Activated naive CD4-positive, alpha-beta T cell treated with anti-CD3 and anti-CD28 coated beads for 36 hours (primary cell): ENCODE results near the gene ATP10A. TPM values are rescaled to one million over a fixed set of nuclear protein-coding genes. Genes with fewer than 3 reads are reported as not detected.
"Not testable (repeated sequence)": the region's sequence is repeated elsewhere in the genome, so short reads cannot be mapped to it uniquely, and the experiment has no call there.

Experiments
- CTCF ChIA-PET: fragments of 350-600 bp; sonication (Branson Sonifier 250); formaldehyde crosslinking; loops from one replicate; lab custom pipeline; 2021; ENCODE audit warnings: antibody characterized with exemption; lab: Charles Lee
- DNase-seq: peaks from one replicate; pipeline ENCODE4 v3.0.0-alpha.2; 2020
- H3K27ac Mint-ChIP-seq: one replicate; pipeline ENCODE4 v1.8.0; 2021; ENCODE audit warnings: mild to moderate bottlenecking, mixed read lengths
- H3K27me3 Mint-ChIP-seq: one replicate; pipeline ENCODE4 v1.8.0; 2021; ENCODE audit warnings: low read depth, mixed read lengths
- H3K36me3 Mint-ChIP-seq: one replicate; pipeline ENCODE4 v1.8.0; 2021; ENCODE audit warnings: low read depth, mixed read lengths
- H3K4me1 Mint-ChIP-seq: one replicate; pipeline ENCODE4 v1.8.0; 2021; ENCODE audit warnings: low read depth, mixed read lengths
- H3K4me3 Mint-ChIP-seq: one replicate; pipeline ENCODE4 v1.8.0; 2021; ENCODE audit warnings: mild to moderate bottlenecking, moderate library complexity, mixed read lengths
- H3K9me3 Mint-ChIP-seq: one replicate; pipeline ENCODE4 v1.8.0; 2021; ENCODE audit warnings: mixed read lengths
- intact Hi-C: fragments of 100-400 bp; cut with micrococcal nuclease; formaldehyde crosslinking; loops from one replicate; pipeline ENCODE4 v1.15.1; 2023
- total RNA-seq, 2 experiments: library from RNA; stranded (reverse); gene quantifications; one replicate each; pipeline ENCODE4 v1.2.3, GENCODE V29; 2021

Gene ATP10A
- total RNA-seq, 2 experiments from 2014 or later, result 11.9 to 13.0 TPM

GRCh38 chr15:25771736-25772135 is 91.4 kb downstream of the ATP10A start:
- CTCF ChIA-PET, result interaction anchor here (1.1 kb wide), 1 partner anchor 12 kb away, joined by 3 read pairs; no protein-coding TSS in a partner anchor

GRCh38 chr15:25771338-25771706 is 91.8 kb downstream of the ATP10A start:
- Mint-ChIP-seq H3K27me3 (no peaks in the 10 kb centered on the region), H3K36me3 (peaks cover 12% of the 10 kb centered on the region), H3K4me3 (no peak overlapping the region), H3K27ac (no peak overlapping the region), H3K4me1 (peaks cover 10% of the 10 kb centered on the region), H3K9me3 (no peaks in the 10 kb centered on the region)
- intact Hi-C loops, result no loop called here
- DNase-seq, result no peak
- CTCF ChIA-PET, result interaction anchor here (1.0 kb wide), 1 partner anchor 12 kb away, joined by 3 read pairs; no protein-coding TSS in a partner anchor

More at GRCh38 chr15:25771736-25772135, 91.4 kb downstream of the ATP10A start:
- H3K4me1 Mint-ChIP-seq, result peaks cover 12% of the 10 kb centered on the region
- H3K9me3 Mint-ChIP-seq, intact Hi-C loops, H3K36me3 Mint-ChIP-seq, H3K27me3 Mint-ChIP-seq, H3K4me3 Mint-ChIP-seq, H3K27ac Mint-ChIP-seq, DNase-seq: not testable (repeated sequence)

GRCh38 chr15:25770618-25771337 is 92.3 kb downstream of the ATP10A start:
- no peak for DNase-seq
- CTCF ChIA-PET, result interaction anchor here (1.0 kb wide), 1 partner anchor 12 kb away, joined by 3 read pairs; no protein-coding TSS in a partner anchor
- Mint-ChIP-seq H3K4me3 (no peak overlapping the region), H3K27ac (no peak overlapping the region), H3K36me3 (peaks cover 17% of the 10 kb centered on the region), H3K4me1 (peaks cover 8% of the 10 kb centered on the region), H3K27me3 (no peaks in the 10 kb centered on the region), H3K9me3 (no peaks in the 10 kb centered on the region)
- intact Hi-C loops, result no loop called here

GRCh38 chr15:25770031-25770430 is 93.1 kb downstream of the ATP10A start:
- H3K4me1 Mint-ChIP-seq, result peaks cover 2% of the 10 kb centered on the region
- H3K4me3 Mint-ChIP-seq, result no peak overlapping the region
- H3K27ac Mint-ChIP-seq, result no peak overlapping the region
- no peaks in the 10 kb centered on the region for H3K9me3 Mint-ChIP-seq
- no peaks in the 10 kb centered on the region for H3K27me3 Mint-ChIP-seq
- H3K36me3 Mint-ChIP-seq, result peaks cover 23% of the 10 kb centered on the region
- intact Hi-C loops, result no loop called here
- CTCF ChIA-PET, result interaction anchor here (1.0 kb wide), 1 partner anchor 13 kb away, joined by 3 read pairs; no protein-coding TSS in a partner anchor
- no peak for DNase-seq

GRCh38 chr15:25768271-25768670 is 94.9 kb downstream of the ATP10A start:
- no peaks in the 10 kb centered on the region for H3K9me3 Mint-ChIP-seq
- intact Hi-C loops, result no loop called here
- DNase-seq, result no peak
- CTCF ChIA-PET, result interaction anchor here (0.7 kb wide), 1 partner anchor 46 kb away, joined by 3 read pairs; no protein-coding TSS in a partner anchor
- H3K27me3 Mint-ChIP-seq, result no peaks in the 10 kb centered on the region
- H3K36me3 Mint-ChIP-seq, result peaks cover 24% of the 10 kb centered on the region
- no peak overlapping the region for H3K4me3 Mint-ChIP-seq
- no peaks in the 10 kb centered on the region for H3K4me1 Mint-ChIP-seq
- no peak overlapping the region for H3K27ac Mint-ChIP-seq

GRCh38 chr15:25767356-25768151 is 95.6 kb downstream of the ATP10A start:
- no peaks in the 10 kb centered on the region for H3K9me3 Mint-ChIP-seq
- no peaks in the 10 kb centered on the region for H3K4me1 Mint-ChIP-seq
- intact Hi-C loops, result no loop called here
- H3K36me3 Mint-ChIP-seq, result peaks cover 25% of the 10 kb centered on the region
- DNase-seq, result no peak
- no peaks in the 10 kb centered on the region for H3K27me3 Mint-ChIP-seq
- H3K27ac Mint-ChIP-seq, result no peak overlapping the region
- CTCF ChIA-PET, result no interaction called here
- no peak overlapping the region for H3K4me3 Mint-ChIP-seq

- CTCF ChIA-PET, result interaction anchor here (0.7 kb wide), 2 partner anchors 17 to 49 kb away, joined by 3 read pairs; no protein-coding TSS in a partner anchor
- DNase-seq, result no peak
- Mint-ChIP-seq H3K4me1 (peaks cover 9% of the 10 kb centered on the region), H3K36me3 (peaks cover 25% of the 10 kb centered on the region), H3K27me3 (no peaks in the 10 kb centered on the region), H3K4me3 (no peak overlapping the region), H3K27ac (no peak overlapping the region), H3K9me3 (no peaks in the 10 kb centered on the region)
- intact Hi-C loops, result no loop called here
Measured at GRCh38 chr15:25766417-25766816, 96.7 kb downstream of the ATP10A start.

- H3K36me3 Mint-ChIP-seq, result peaks cover 25% of the 10 kb centered on the region
- no peaks in the 10 kb centered on the region for H3K27me3 Mint-ChIP-seq
- H3K9me3 Mint-ChIP-seq, result no peaks in the 10 kb centered on the region
- DNase-seq, result no peak
- no peak overlapping the region for H3K27ac Mint-ChIP-seq
- peaks cover 13% of the 10 kb centered on the region for H3K4me1 Mint-ChIP-seq
- no peak overlapping the region for H3K4me3 Mint-ChIP-seq
- CTCF ChIA-PET, result interaction anchor here (1.1 kb wide), 1 partner anchor 13 kb away, joined by 4 read pairs; no protein-coding TSS in a partner anchor
- intact Hi-C loops, result no loop called here
Measured at GRCh38 chr15:25764980-25765735, 98.0 kb downstream of the ATP10A start.

GRCh38 chr15:25763954-25764353 is 99.2 kb downstream of the ATP10A start:
- H3K4me3 Mint-ChIP-seq, result no peak overlapping the region
- H3K27ac Mint-ChIP-seq, result no peak overlapping the region
- no peaks in the 10 kb centered on the region for H3K27me3 Mint-ChIP-seq
- peaks cover 26% of the 10 kb centered on the region for H3K36me3 Mint-ChIP-seq
- DNase-seq, result no peak
- CTCF ChIA-PET, result interaction anchor here (1.1 kb wide), 1 partner anchor 14 kb away, joined by 4 read pairs; no protein-coding TSS in a partner anchor
- intact Hi-C loops, result no loop called here
- H3K4me1 Mint-ChIP-seq, result peaks cover 13% of the 10 kb centered on the region
- no peaks in the 10 kb centered on the region for H3K9me3 Mint-ChIP-seq

- H3K4me1 Mint-ChIP-seq, result peaks cover 15% of the 10 kb centered on the region
- no peaks in the 10 kb centered on the region for H3K27me3 Mint-ChIP-seq
- H3K36me3 Mint-ChIP-seq, result peaks cover 24% of the 10 kb centered on the region
- no peak overlapping the region for H3K4me3 Mint-ChIP-seq
- no peak for DNase-seq
- H3K27ac Mint-ChIP-seq, result no peak overlapping the region
- intact Hi-C loops, result no loop called here
- no peaks in the 10 kb centered on the region for H3K9me3 Mint-ChIP-seq
- CTCF ChIA-PET, result no interaction called here
Measured at GRCh38 chr15:25763331-25763751, 99.8 kb downstream of the ATP10A start.

- CTCF ChIA-PET, result interaction anchor here (1.0 kb wide), 1 partner anchor 172 kb away, joined by 3 read pairs; no protein-coding TSS in a partner anchor
- intact Hi-C loops, result no loop called here
- H3K27me3 Mint-ChIP-seq, result no peaks in the 10 kb centered on the region
- peaks cover 24% of the 10 kb centered on the region for H3K36me3 Mint-ChIP-seq
- peaks cover 15% of the 10 kb centered on the region for H3K4me1 Mint-ChIP-seq
- no peaks in the 10 kb centered on the region for H3K9me3 Mint-ChIP-seq
- no peak for DNase-seq
- no peak overlapping the region for H3K27ac Mint-ChIP-seq
- no peak overlapping the region for H3K4me3 Mint-ChIP-seq
Measured at GRCh38 chr15:25761971-25762662, 101.0 kb downstream of the ATP10A start.
